Renal pelvis (tissue), 4 donors: ENCODE data around the gene DYNLL2. TPM values are rescaled to one million over a fixed set of nuclear protein-coding genes. Genes with fewer than 3 reads are reported as not detected.
"Not testable (repeated sequence)": the region's sequence is repeated elsewhere in the genome, so short reads cannot be mapped to it uniquely, and the experiment has no call there.

Experiments used
- DNase-seq: peaks from one replicate; pipeline ENCODE4 v3.0.0-alpha.2; 2013
- polyA plus RNA-seq, 3 donors: library from polyadenylated mRNA; unstranded; fragments of 120-200 nt; gene quantifications; one replicate each; pipeline ENCODE4 v1.2.1, GENCODE V29; 2013; ENCODE audit not compliant: insufficient read length in 3 of 3

Gene DYNLL2
- polyA plus RNA-seq, 3 donors: 75.6 to 84.9 (median 77.8) TPM

- no peak for DNase-seq
Measured at GRCh38 chr17:58060596-58061191, 22.5 kb upstream of the DYNLL2 start.

- no peak for DNase-seq
Measured at GRCh38 chr17:58061672-58062071, 21.5 kb upstream of the DYNLL2 start.

GRCh38 chr17:58065238-58065637, 18.0 kb upstream of the DYNLL2 start:
- no peak for DNase-seq

- DNase-seq: no peak
Measured at GRCh38 chr17:58066401-58066800, 16.8 kb upstream of the DYNLL2 start.

- no peak for DNase-seq
Measured at GRCh38 chr17:58072862-58073261, 10.4 kb upstream of the DYNLL2 start.

GRCh38 chr17:58073266-58073665, 10.0 kb upstream of the DYNLL2 start:
- not testable (repeated sequence) for DNase-seq

- not testable (repeated sequence) for DNase-seq
Measured at GRCh38 chr17:58074406-58074805, 8.8 kb upstream of the DYNLL2 start.

- no peak for DNase-seq
Measured at GRCh38 chr17:58079300-58080033, 3.8 kb upstream of the DYNLL2 start.

- peak; percentile 31 for DNase-seq
Measured at GRCh38 chr17:58081646-58082340, 1.4 kb upstream of the DYNLL2 start.

GRCh38 chr17:58082341-58082869, 814 bp upstream of the DYNLL2 start:
- no peak for DNase-seq

GRCh38 chr17:58083491-58084316, 485 bp downstream of the DYNLL2 start:
- peak; percentile 43 for DNase-seq

- peak; percentile 41 for DNase-seq
Measured at GRCh38 chr17:58084317-58084981, 1.2 kb downstream of the DYNLL2 start.

GRCh38 chr17:58085039-58085715, 2.0 kb downstream of the DYNLL2 start:
- DNase-seq: no peak

GRCh38 chr17:58086953-58087352, 3.7 kb downstream of the DYNLL2 start:
- no peak for DNase-seq

GRCh38 chr17:58088624-58089023, 5.4 kb downstream of the DYNLL2 start:
- DNase-seq: no peak

- DNase-seq: no peak
Measured at GRCh38 chr17:58089111-58089510, 5.9 kb downstream of the DYNLL2 start.

- DNase-seq: no peak
Measured at GRCh38 chr17:58091024-58091567, 7.9 kb downstream of the DYNLL2 start.

GRCh38 chr17:58092101-58092796, 9.0 kb downstream of the DYNLL2 start:
- DNase-seq: no peak

- no peak for DNase-seq
Measured at GRCh38 chr17:58092797-58093385, 9.7 kb downstream of the DYNLL2 start.
